Sciatic nerve (tissue), 2 donors: ENCODE results near the gene ABHD18. TPM values are rescaled to one million over a fixed set of nuclear protein-coding genes. Genes with fewer than 3 reads are reported as not detected.
A peak's percentile ranks its signal among the peaks of the same experiment; 100 is the strongest.
"Not testable (repeated sequence)": the region's sequence is repeated elsewhere in the genome, so short reads cannot be mapped to it uniquely, and the experiment has no call there.

Experiments used
- ATAC-seq: fragments of 200-7000 bp; cut with Tn5 transposase; one replicate; pipeline ENCODE4 v1.9.1; 2020; ENCODE audit warnings: mild to moderate bottlenecking, moderate library complexity
- DNase-seq: peaks from one replicate; pipeline ENCODE4 v3.0.0-alpha.2; 2020; ENCODE audit warnings: low spot score
- intact Hi-C: fragments of 100-400 bp; cut with DNase I; formaldehyde crosslinking; loops from one replicate; pipeline ENCODE4 v1.14.2; 2022
- total RNA-seq: library from RNA; stranded (reverse); fragmentation: NEBNext Ultra II Directional; extraction: Animal tissue kit (Norgen Biotek cat#: 25700); gene quantifications from one replicate; pipeline ENCODE4 v1.2.1, GENCODE V29; 2021
- donor health status: DM: no; HTN: no; CAD: no.
- donor health status: DM: no; HTN: no; CAD: no.

Gene ABHD18
- total RNA-seq = 14.2 TPM

GRCh38 chr4:127965062-127965802 lies at the start of gene ABHD18, which contains the start of gene MFSD8:
Gene ABHD18, plus strand, starts transcription at chr4:127965406. Its CDS starts 17,550 bp downstream, at chr4:127982956.
Gene MFSD8, minus strand, starts transcription at chr4:127965173. Its CDS starts 40 bp downstream, at chr4:127965133.
- peak; percentile 99 for ATAC-seq
- intact Hi-C loops = no loop called here
- DNase-seq = peak; percentile 99

GRCh38 chr4:127916512-127916911 lies 48.7 kb upstream of the ABHD18 start:
- intact Hi-C loops = no loop called here
- no peak for DNase-seq
- ATAC-seq = no peak

GRCh38 chr4:127917151-127917550 lies 48.1 kb upstream of the ABHD18 start:
- ATAC-seq (no peak), DNase-seq (no peak)
- intact Hi-C loops = no loop called here

- intact Hi-C loops = no loop called here
- no peak for ATAC-seq
- DNase-seq = no peak
Measured at GRCh38 chr4:127920521-127920920, 44.7 kb upstream of the ABHD18 start.

GRCh38 chr4:127922226-127922625 lies 43.0 kb upstream of the ABHD18 start:
- intact Hi-C loops = no loop called here
- DNase-seq (no peak), ATAC-seq (no peak)

GRCh38 chr4:127925720-127926119 lies 39.5 kb upstream of the ABHD18 start:
- intact Hi-C loops, DNase-seq, ATAC-seq: not testable (repeated sequence)

- no peak for DNase-seq
- no peak for ATAC-seq
- intact Hi-C loops = no loop called here
Measured at GRCh38 chr4:127930175-127930574, 35.0 kb upstream of the ABHD18 start.

GRCh38 chr4:127931836-127932235 lies 33.4 kb upstream of the ABHD18 start:
- DNase-seq, ATAC-seq, intact Hi-C loops: not testable (repeated sequence)

GRCh38 chr4:127936974-127937373 lies 28.2 kb upstream of the ABHD18 start:
- ATAC-seq = no peak
- DNase-seq = no peak
- intact Hi-C loops = no loop called here

GRCh38 chr4:127957105-127957504 lies 8.1 kb upstream of the ABHD18 start:
- no peak for ATAC-seq
- intact Hi-C loops = loop anchor here (2.0 kb wide), 1 partner anchor 58 kb away; no protein-coding TSS in a partner anchor

GRCh38 chr4:127959794-127960193 lies 5.4 kb upstream of the ABHD18 start:
- ATAC-seq (no peak), DNase-seq (no peak)
- intact Hi-C loops = no loop called here

More at GRCh38 chr4:127957105-127957504, 8.1 kb upstream of the ABHD18 start:
- no peak for DNase-seq

- DNase-seq, intact Hi-C loops, ATAC-seq: not testable (repeated sequence)
Measured at GRCh38 chr4:127963633-127964398, 1.4 kb upstream of the ABHD18 start.

- intact Hi-C loops, DNase-seq: not testable (repeated sequence)
- peak; percentile 50 for ATAC-seq
Measured at GRCh38 chr4:127964426-127965061, 662 bp upstream of the ABHD18 start.

- DNase-seq (no peak), ATAC-seq (peak; percentile 3)
- intact Hi-C loops = no loop called here
Measured at GRCh38 chr4:127965803-127966175, 583 bp downstream of the ABHD18 start.

- ATAC-seq = no peak
- intact Hi-C loops = no loop called here
Measured at GRCh38 chr4:127967141-127967775, 2.1 kb downstream of the ABHD18 start.

GRCh38 chr4:127968586-127968985 lies 3.4 kb downstream of the ABHD18 start:
- DNase-seq (no peak), ATAC-seq (no peak)
- intact Hi-C loops = no loop called here

More at GRCh38 chr4:127967141-127967775, 2.1 kb downstream of the ABHD18 start:
- no peak for DNase-seq

- intact Hi-C loops, ATAC-seq: not testable (repeated sequence)
Measured at GRCh38 chr4:127970925-127971324, 5.7 kb downstream of the ABHD18 start.

GRCh38 chr4:127975121-127975770 lies 10.0 kb downstream of the ABHD18 start:
- no peak for DNase-seq
- intact Hi-C loops = no loop called here
- no peak for ATAC-seq

More at GRCh38 chr4:127970925-127971324, 5.7 kb downstream of the ABHD18 start:
- not testable (repeated sequence) for DNase-seq
